Testis (tissue), 3 donors: Measurements from ENCODE around the gene ATF1. TPM values are rescaled to one million over a fixed set of nuclear protein-coding genes. Genes with fewer than 3 reads are reported as not detected.
"Not testable (repeated sequence)": the region's sequence is repeated elsewhere in the genome, so short reads cannot be mapped to it uniquely, and the experiment has no call there.

Source experiments
- DNase-seq: peaks from one replicate; pipeline ENCODE4 v3.0.0-alpha.2; 2019
- H3K27ac ChIP-seq, 2 donors: fragments of 200-600 bp; sonication (generic); one replicate each; pipeline ENCODE4 v1.5.1; 2019
- H3K27me3 ChIP-seq: fragments of 200-600 bp; sonication (generic); one replicate; pipeline ENCODE4 v1.5.1; 2019
- H3K36me3 ChIP-seq: fragments of 200-600 bp; sonication (generic); one replicate; pipeline ENCODE4 v1.5.1; 2017; ENCODE audit warnings: low read depth; ENCODE audit errors: missing control alignments
- H3K4me1 ChIP-seq: fragments of 200-600 bp; sonication (generic); one replicate; pipeline ENCODE4 v1.5.1; 2019
- H3K4me3 ChIP-seq, 2 donors: fragments of 200-600 bp; sonication (generic); one replicate each; pipeline ENCODE4 v1.5.1; 2017 to 2019
- H3K9me3 ChIP-seq: fragments of 200-600 bp; sonication (generic); one replicate; pipeline ENCODE4 v1.5.1; 2017
- CTCF ChIP-seq, 3 experiments: fragments of 450-650 bp in 2 of 3; fragments of 200-600 bp in 1 of 3; sonication (generic) in 1 of 3; IDR thresholded peaks; one replicate each; pipeline ENCODE4 v1.5.1; 2016 to 2019; ENCODE audit warnings: antibody characterized with exemption in 3 of 3, mild to moderate bottlenecking in 2 of 3, moderate library complexity in 1 of 3
- POLR2A ChIP-seq: fragments of 450-650 bp; IDR thresholded peaks from one replicate; pipeline ENCODE4 v1.6.1; 2017; ENCODE audit warnings: antibody characterized with exemption, mild to moderate bottlenecking, moderate library complexity
- WGBS, 2 donors: methylation state at CpG; one replicate each; pipeline ENCODE4 v1.1.5; 2018; 5-methylcytosine and 5-hydroxymethylcytosine counted together
- intact Hi-C: fragments of 100-400 bp; cut with DNase I; formaldehyde crosslinking; loops from one replicate; pipeline ENCODE4 v1.15.1; 2023; ENCODE audit warnings: low total_unique reads
- polyA plus RNA-seq: library from polyadenylated mRNA; stranded (reverse); fragments of 350-450 nt; fragmentation: Illumina TruSeq; extraction: RNeasy Lipid Tissue Mini Kit (QIAGEN cat#74804); gene quantifications from one replicate; pipeline ENCODE4 v1.2.3, GENCODE V29; 2014; ENCODE audit warnings: low read depth, low replicate concordance; ENCODE audit not compliant: insufficient read depth
- total RNA-seq, 2 donors: library from RNA; depleted of rRNA; stranded (reverse); fragments of >200 nt; gene quantifications; one replicate each; pipeline ENCODE4 v1.2.3, GENCODE V29; 2016

The ATF1 gene
- total and polyA plus RNA-seq, 3 donors from 2014 or later: 17.1 to 18.2 (median 17.7) TPM

GRCh38 chr12:50845021-50845647, 81.2 kb downstream of the ATF1 start:
- H3K27ac ChIP-seq: no peak overlapping the region
- TF ChIP-seq POLR2A: no peak
- no peak for TF ChIP-seq CTCF (IDR thresholded peaks at IDR 0.05)
- intact Hi-C loops: no loop called here
- H3K36me3 ChIP-seq: no peaks in the 10 kb centered on the region
- H3K9me3 ChIP-seq: no peaks in the 10 kb centered on the region
- no peak overlapping the region for H3K4me3 ChIP-seq
- no peaks in the 10 kb centered on the region for H3K27me3 ChIP-seq
- DNase-seq: no peak
- no peaks in the 10 kb centered on the region for H3K4me1 ChIP-seq

GRCh38 chr12:50848963-50849362, 85.1 kb downstream of the ATF1 start:
- WGBS, 2 donors: 52 to 61% methylated on average over 2 of the region's 2 CpGs
- H3K9me3 ChIP-seq: no peaks in the 10 kb centered on the region
- H3K27me3 ChIP-seq: no peaks in the 10 kb centered on the region
- intact Hi-C loops: no loop called here
- no peaks in the 10 kb centered on the region for H3K36me3 ChIP-seq
- TF ChIP-seq CTCF (IDR thresholded peaks at IDR 0.05) (no peak), POLR2A (no peak)
- no peaks in the 10 kb centered on the region for H3K4me1 ChIP-seq
- DNase-seq: no peak
- no peak overlapping the region for H3K27ac ChIP-seq
- no peak overlapping the region for H3K4me3 ChIP-seq

GRCh38 chr12:50855218-50855617, 91.3 kb downstream of the ATF1 start:
- DNase-seq, intact Hi-C loops, H3K36me3 ChIP-seq, H3K27me3 ChIP-seq, H3K4me1 ChIP-seq, H3K4me3 ChIP-seq, H3K27ac ChIP-seq, H3K9me3 ChIP-seq: not testable (repeated sequence)
- 92 to 100% methylated on average over 1 of the region's 1 CpG for WGBS, 2 donors

GRCh38 chr12:50855679-50856078, 91.8 kb downstream of the ATF1 start:
- WGBS, 2 donors: 82 to 92% methylated on average over 2 of the region's 2 CpGs
- H3K9me3 ChIP-seq, H3K27ac ChIP-seq, H3K36me3 ChIP-seq, H3K4me1 ChIP-seq, H3K27me3 ChIP-seq, DNase-seq, intact Hi-C loops, H3K4me3 ChIP-seq: not testable (repeated sequence)

- intact Hi-C loops: no loop called here
- Histone ChIP-seq H3K4me3 (no peak overlapping the region), H3K9me3 (no peaks in the 10 kb centered on the region)
Observed at GRCh38 chr12:50859621-50860310, 95.9 kb downstream of the ATF1 start.

More at GRCh38 chr12:50859621-50860310, 95.9 kb downstream of the ATF1 start:
- Histone ChIP-seq H3K27ac (no peak overlapping the region), H3K4me1 (no peaks in the 10 kb centered on the region), H3K36me3 (no peaks in the 10 kb centered on the region), H3K27me3 (no peaks in the 10 kb centered on the region)
- TF ChIP-seq CTCF (IDR thresholded peaks at IDR 0.05): no peak
- TF ChIP-seq POLR2A: no peak
- 71 to 79% methylated on average over 4 of the region's 4 CpGs for WGBS, 2 donors
- DNase-seq: no peak
